Measurements from ENCODE around the gene ZFP3.

- TF ChIP-seq CTCF (IDR thresholded peaks at IDR 0.05; ENCODE audit: poor library complexity) (no peak), EZH2phosphoT487 (IDR thresholded peaks at IDR 0.05; ENCODE audit: low read depth, severe bottlenecking, unreplicated experiment) (no peak), EZH2 (IDR thresholded peaks at IDR 0.05; ENCODE audit: borderline replicate concordance) (no peak)
Observed at GRCh38 chr17:5042157-5043022, 35.9 kb upstream of the ZFP3 start.

Data from hepatocyte (in vitro differentiated cells).